Trophoblast cell (in vitro differentiated cells and primary cell): ENCODE results near the gene WDR77.

ENCODE experiments used
- DNase-seq, 2 donors: peaks; one replicate each; pipeline ENCODE4 v3.0.0-alpha.2; 2016
- H2AFZ ChIP-seq: 2 replicates; pipeline ENCODE4 v1.6.1; 2013; ENCODE audit warnings: low read length, moderate library complexity, mild to moderate bottlenecking; ENCODE audit not compliant: insufficient read depth, poor library complexity
- H2AK5ac ChIP-seq: 2 replicates; pipeline ENCODE4 v1.6.1; 2013; ENCODE audit warnings: mild to moderate bottlenecking, low read length
- H2BK120ac ChIP-seq: 2 replicates; pipeline ENCODE4 v1.6.1; 2013; ENCODE audit warnings: low read length, mild to moderate bottlenecking, moderate library complexity; ENCODE audit not compliant: insufficient read depth, poor library complexity
- H2BK12ac ChIP-seq: 2 replicates; pipeline ENCODE4 v1.6.1; 2013; ENCODE audit warnings: mild to moderate bottlenecking, low read length, moderate library complexity
- H2BK5ac ChIP-seq: 2 replicates; pipeline ENCODE4 v1.6.1; 2013; ENCODE audit warnings: low read length, low read depth, moderate library complexity, mild to moderate bottlenecking; ENCODE audit not compliant: poor library complexity
- H3K14ac ChIP-seq: 2 replicates; pipeline ENCODE4 v1.6.1; 2013; ENCODE audit warnings: mild to moderate bottlenecking, low read length
- H3K18ac ChIP-seq: 2 replicates; pipeline ENCODE4 v1.6.1; 2013; ENCODE audit warnings: mild to moderate bottlenecking, low read length
- H3K23ac ChIP-seq: 2 replicates; pipeline ENCODE4 v1.6.1; 2013; ENCODE audit warnings: low read length
- H3K27ac ChIP-seq: 2 replicates; pipeline ENCODE4 v1.5.1; 2013; ENCODE audit warnings: low read depth, mild to moderate bottlenecking, inconsistent platforms, low read length, moderate library complexity
- H3K27me3 ChIP-seq: 2 replicates; pipeline ENCODE4 v1.6.1; 2013; ENCODE audit warnings: inconsistent platforms, mild to moderate bottlenecking, low read length, moderate library complexity; ENCODE audit not compliant: insufficient read depth
- H3K36me3 ChIP-seq, 2 experiments: 1 replicate in 1 of 2; 2 replicates in 1 of 2; pipeline ENCODE4 v1.6.1; 2013; ENCODE audit warnings: low read length in 2 of 2, mild to moderate bottlenecking in 2 of 2, moderate library complexity in 1 of 2; ENCODE audit not compliant: insufficient read depth in 2 of 2, control insufficient read depth in 1 of 2
- H3K4ac ChIP-seq: 2 replicates; pipeline ENCODE4 v1.6.1; 2013; ENCODE audit warnings: low read depth, mild to moderate bottlenecking, low read length, moderate library complexity
- H3K4me1 ChIP-seq, 2 experiments: 1 replicate in 1 of 2; 2 replicates in 1 of 2; pipeline ENCODE4 v1.6.1; 2013; ENCODE audit warnings: low read length in 2 of 2, mild to moderate bottlenecking in 2 of 2, moderate library complexity in 1 of 2; ENCODE audit not compliant: insufficient read depth in 2 of 2, control insufficient read depth in 1 of 2
- H3K4me2 ChIP-seq: 2 replicates; pipeline ENCODE4 v1.6.1; 2013; ENCODE audit warnings: inconsistent platforms, mild to moderate bottlenecking, low read length, moderate library complexity
- H3K4me3 ChIP-seq: 2 replicates; pipeline ENCODE4 v1.5.1; 2013; ENCODE audit warnings: mild to moderate bottlenecking, low read depth, low read length, inconsistent platforms
- H3K79me1 ChIP-seq: one replicate; pipeline ENCODE4 v1.6.1; 2013; ENCODE audit warnings: low read length
- H3K79me2 ChIP-seq: 2 replicates; pipeline ENCODE4 v1.6.1; 2013; ENCODE audit warnings: low read length, mild to moderate bottlenecking; ENCODE audit not compliant: control insufficient read depth, insufficient read depth, poor library complexity
- H3K9ac ChIP-seq: 2 replicates; pipeline ENCODE4 v1.6.1; 2013; ENCODE audit warnings: mild to moderate bottlenecking, low read length
- H3K9me3 ChIP-seq: 2 replicates; pipeline ENCODE4 v1.6.1; 2013; ENCODE audit warnings: low read depth, mild to moderate bottlenecking, control low read depth, inconsistent platforms, low read length; ENCODE audit not compliant: insufficient read depth
- H4K12ac ChIP-seq: 2 replicates; pipeline ENCODE4 v1.6.1; 2013; ENCODE audit warnings: low read depth, mild to moderate bottlenecking, low read length, moderate library complexity
- H4K8ac ChIP-seq: 2 replicates; pipeline ENCODE4 v1.6.1; 2013; ENCODE audit warnings: low read depth, mild to moderate bottlenecking, low read length, moderate library complexity
- H4K91ac ChIP-seq: one replicate; pipeline ENCODE4 v1.6.1; 2013; ENCODE audit warnings: low read depth, mild to moderate bottlenecking, low read length, moderate library complexity
- WGBS: extraction: QIAGEN DNeasy Blood & Tissue Kit; methylation state at CpG from one replicate; pipeline ENCODE4 v1.1.7; 2013; ENCODE audit warnings: missing lambda C conversion rate; ENCODE audit not compliant: insufficient read length, insufficient coverage; ENCODE audit errors: extremely low coverage; 5-methylcytosine and 5-hydroxymethylcytosine counted together

WDR77 gene

GRCh38 chr1:111471012-111471411, 22.0 kb upstream of the WDR77 start:
- no peak overlapping the region for H3K23ac ChIP-seq
- no peak overlapping the region for H4K12ac ChIP-seq
- no peak overlapping the region for H3K14ac ChIP-seq
- no peak overlapping the region for H2BK120ac ChIP-seq
- no peak overlapping the region for H4K8ac ChIP-seq
- no peaks in the 10 kb centered on the region for H3K27me3 ChIP-seq
- no peak overlapping the region for H3K4me3 ChIP-seq
- H3K4ac ChIP-seq, result no peak overlapping the region
- no peak overlapping the region for H2AK5ac ChIP-seq
- no peaks in the 10 kb centered on the region for H3K79me2 ChIP-seq
- no peaks in the 10 kb centered on the region for H3K79me1 ChIP-seq
- WGBS, result no CpG with 5 or more reads among the region's 3 CpGs
- H2BK12ac ChIP-seq, result no peak overlapping the region
- H3K36me3 ChIP-seq, result peaks cover 0 to 5% of the 10 kb centered on the region in 2 experiments
- no peaks in the 10 kb centered on the region for H3K9me3 ChIP-seq
- H3K27ac ChIP-seq, result no peak overlapping the region
- DNase-seq, result no peak
- no peak overlapping the region for H4K91ac ChIP-seq
- H3K4me2 ChIP-seq, result no peak overlapping the region
- no peak overlapping the region for H2AFZ ChIP-seq
- no peak overlapping the region for H2BK5ac ChIP-seq
- H3K18ac ChIP-seq, result no peak overlapping the region
- H3K9ac ChIP-seq, result no peak overlapping the region
- peaks cover 0 to under 1% of the 10 kb centered on the region in 2 experiments for H3K4me1 ChIP-seq

DNA sequence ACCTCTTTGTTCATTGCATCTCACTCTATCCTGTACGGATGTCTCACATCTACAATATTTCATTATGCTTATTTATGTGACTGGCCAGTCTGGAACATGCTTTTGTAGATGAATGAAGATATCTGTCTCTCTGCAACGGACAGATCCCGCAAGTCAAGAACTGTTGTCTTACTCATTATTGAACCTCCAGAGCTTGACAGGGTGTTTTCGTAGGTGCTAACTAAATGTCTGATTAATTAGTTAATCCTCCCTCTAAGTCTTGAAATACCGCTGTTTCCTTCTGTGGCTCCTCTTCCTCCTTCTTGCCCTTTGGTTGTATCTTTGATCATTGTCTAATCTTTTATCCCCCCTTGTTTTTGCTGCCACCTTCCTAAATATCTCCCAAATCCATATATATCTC, 21.5 kb upstream of the WDR77 start:
- Histone ChIP-seq H3K18ac (no peak overlapping the region), H3K4me1 (no peaks in the 10 kb centered on the region), H4K91ac (no peak overlapping the region), H2BK5ac (no peak overlapping the region), H3K9ac (no peak overlapping the region), H4K12ac (no peak overlapping the region), H3K9me3 (no peaks in the 10 kb centered on the region), H2AFZ (no peak overlapping the region), H3K79me2 (no peaks in the 10 kb centered on the region), H3K14ac (no peak overlapping the region), H3K4me3 (no peak overlapping the region), H3K4ac (no peak overlapping the region), H2BK120ac (no peak overlapping the region), H3K27me3 (no peaks in the 10 kb centered on the region), H3K36me3 (peaks cover 0 to 5% of the 10 kb centered on the region in 2 experiments), H2AK5ac (no peak overlapping the region), H3K23ac (no peak overlapping the region), H2BK12ac (no peak overlapping the region), H3K27ac (no peak overlapping the region), H3K79me1 (no peaks in the 10 kb centered on the region), H4K8ac (no peak overlapping the region), H3K4me2 (no peak overlapping the region)
- no CpG with 5 or more reads among the region's 5 CpGs for WGBS
- no peak for DNase-seq

DNA sequence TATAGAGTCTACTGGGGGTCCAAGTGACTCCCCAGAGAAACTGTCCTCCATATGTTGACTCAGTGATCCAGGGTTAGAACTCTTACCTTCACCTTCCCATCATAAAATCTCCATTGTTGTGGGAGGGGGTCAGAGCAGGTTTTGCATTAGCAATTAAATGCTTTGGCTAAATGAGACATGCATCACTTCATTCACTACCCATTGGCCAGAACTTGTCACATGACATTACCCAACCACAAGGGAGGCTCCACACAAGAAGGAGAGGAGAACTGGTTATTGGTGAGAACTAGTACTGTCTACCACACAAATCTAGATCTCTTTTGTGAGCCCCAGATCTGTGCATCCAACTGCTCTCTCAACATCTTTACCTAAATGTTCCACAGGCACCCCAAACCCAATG, 20.5 kb upstream of the WDR77 start:
- H4K12ac ChIP-seq, result no peak overlapping the region
- H3K36me3 ChIP-seq, result peaks cover 0 to 5% of the 10 kb centered on the region in 2 experiments
- H3K27ac ChIP-seq, result no peak overlapping the region
- no peak overlapping the region for H3K4ac ChIP-seq
- no peak overlapping the region for H3K4me3 ChIP-seq
- no peaks in the 10 kb centered on the region for H3K27me3 ChIP-seq
- H3K9ac ChIP-seq, result no peak overlapping the region
- H3K14ac ChIP-seq, result no peak overlapping the region
- no peak overlapping the region for H2AK5ac ChIP-seq
- no peaks in the 10 kb centered on the region for H3K4me1 ChIP-seq
- no peak overlapping the region for H2AFZ ChIP-seq
- no peak overlapping the region for H2BK5ac ChIP-seq
- H3K4me2 ChIP-seq, result no peak overlapping the region
- no peak overlapping the region for H3K23ac ChIP-seq
- no peaks in the 10 kb centered on the region for H3K79me2 ChIP-seq
- DNase-seq, result no peak
- no peaks in the 10 kb centered on the region for H3K9me3 ChIP-seq
- no peaks in the 10 kb centered on the region for H3K79me1 ChIP-seq
- H2BK12ac ChIP-seq, result no peak overlapping the region
- no peak overlapping the region for H3K18ac ChIP-seq
- no peak overlapping the region for H2BK120ac ChIP-seq
- no peak overlapping the region for H4K91ac ChIP-seq
- H4K8ac ChIP-seq, result no peak overlapping the region

- Histone ChIP-seq H2BK5ac (no peak overlapping the region), H4K12ac (no peak overlapping the region), H3K9me3 (no peaks in the 10 kb centered on the region)
Measured at GRCh38 chr1:111468717-111469100, 19.7 kb upstream of the WDR77 start.

More at GRCh38 chr1:111468717-111469100, 19.7 kb upstream of the WDR77 start:
- Histone ChIP-seq H2AFZ (no peak overlapping the region), H3K4me2 (no peak overlapping the region), H4K8ac (no peak overlapping the region), H3K79me2 (no peaks in the 10 kb centered on the region), H3K27me3 (no peaks in the 10 kb centered on the region), H3K18ac (no peak overlapping the region), H3K14ac (no peak overlapping the region), H2BK12ac (no peak overlapping the region), H3K27ac (no peak overlapping the region), H2AK5ac (no peak overlapping the region), H4K91ac (no peak overlapping the region), H3K4me3 (no peak overlapping the region), H3K36me3 (peaks cover 0 to 5% of the 10 kb centered on the region in 2 experiments), H3K9ac (no peak overlapping the region), H2BK120ac (no peak overlapping the region), H3K4me1 (no peaks in the 10 kb centered on the region), H3K4ac (no peak overlapping the region), H3K23ac (no peak overlapping the region), H3K79me1 (no peaks in the 10 kb centered on the region)
- DNase-seq, result peak in 1 of 2 donors; percentile 33
